ENCODE data around the gene POR.
A peak's percentile ranks its signal among the peaks of the same experiment; 100 is the strongest.
"Not testable (repeated sequence)": the region's sequence is repeated elsewhere in the genome, so short reads cannot be mapped to it uniquely, and the experiment has no call there.

POR gene

GRCh38 chr7:76002822-76003221 lies 87.9 kb downstream of the POR start:
- H3K4me3 ChIP-seq (ENCODE audit: low read depth, low read length): no peak overlapping the region
- TF ChIP-seq CTCF (IDR thresholded peaks at IDR 0.05; ENCODE audit: insufficient read depth, low read length, missing control alignments): no peak
- POLR2A ChIA-PET: no interaction called here
- DNase-seq (ENCODE audit: low read depth, low spot score): no peak
- CTCF ChIA-PET: interaction anchor here (1.5 kb wide), 1 partner anchor 18 kb away, joined by 4 read pairs; no protein-coding TSS in a partner anchor

GRCh38 chr7:76003351-76003750 lies 88.4 kb downstream of the POR start:
- CTCF ChIA-PET: interaction anchor here (0.6 to 1.5 kb wide), 3 partner anchors 11 to 274 kb away, joined by 3 to 4 read pairs (median 3); no protein-coding TSS in a partner anchor
- DNase-seq (ENCODE audit: low read depth, low spot score): no peak
- POLR2A ChIA-PET: no interaction called here
- TF ChIP-seq CTCF (IDR thresholded peaks at IDR 0.05; ENCODE audit: insufficient read depth, low read length, missing control alignments): no peak
- H3K4me3 ChIP-seq (ENCODE audit: low read depth, low read length): no peak overlapping the region

GRCh38 chr7:76005004-76005403 lies 90.0 kb downstream of the POR start:
- DNase-seq (ENCODE audit: low read depth, low spot score); H3K4me3 ChIP-seq (ENCODE audit: low read depth, low read length); CTCF ChIA-PET; POLR2A ChIA-PET: not testable (repeated sequence)

GRCh38 chr7:76008156-76008687 lies 93.3 kb downstream of the POR start:
- no peak for TF ChIP-seq CTCF (IDR thresholded peaks at IDR 0.05; ENCODE audit: insufficient read depth, low read length, missing control alignments)
- H3K4me3 ChIP-seq (ENCODE audit: low read depth, low read length): no peak overlapping the region
- ChIA-PET CTCF (interaction anchor here (0.8 to 0.9 kb wide), 2 partner anchors 12 to 16 kb away, joined by 4 to 6 read pairs; no protein-coding TSS in a partner anchor), POLR2A (no interaction called here)
- DNase-seq (ENCODE audit: low read depth, low spot score): no peak

- POLR2A ChIA-PET: interaction anchor here (0.6 kb wide), 1 partner anchor 33 kb away, joined by 3 read pairs; no protein-coding TSS in a partner anchor
- no peak for TF ChIP-seq CTCF (IDR thresholded peaks at IDR 0.05; ENCODE audit: insufficient read depth, low read length, missing control alignments)
Measured at GRCh38 chr7:76009672-76010600, 95.0 kb downstream of the POR start.

GRCh38 chr7:76011442-76011861 lies 96.5 kb downstream of the POR start:
- POLR2A ChIA-PET: interaction anchor here (1.3 kb wide), 1 partner anchor 16 kb away, joined by 3 read pairs; no protein-coding TSS in a partner anchor
- no peak for TF ChIP-seq CTCF (IDR thresholded peaks at IDR 0.05; ENCODE audit: insufficient read depth, low read length, missing control alignments)
- DNase-seq (ENCODE audit: low read depth, low spot score): peak; percentile 55
- CTCF ChIA-PET: interaction anchor here (0.8 to 3.4 kb wide), 4 partner anchors 9 to 145 kb away, joined by 3 to 25 read pairs (median 4); no protein-coding TSS in a partner anchor
- H3K4me3 ChIP-seq (ENCODE audit: low read depth, low read length): no peak overlapping the region

More at GRCh38 chr7:76009672-76010600, 95.0 kb downstream of the POR start:
- DNase-seq (ENCODE audit: low read depth, low spot score): no peak
- CTCF ChIA-PET: interaction anchor here (0.6 to 3.4 kb wide), 4 partner anchors 10 to 145 kb away, joined by 3 to 25 read pairs (median 4); no protein-coding TSS in a partner anchor
- no peak overlapping the region for H3K4me3 ChIP-seq (ENCODE audit: low read depth, low read length)

All from AG04449 (cell line).